Astrocyte (in vitro differentiated cells and primary cell): Measurements from ENCODE around the gene CCDC12.

Experiments used
- EZH2 ChIP-seq: IDR thresholded peaks from 2 replicates; pipeline ENCODE4 v1.6.1; 2012; ENCODE audit warnings: mild to moderate bottlenecking, low read length, inconsistent platforms; ENCODE audit not compliant: insufficient read depth
- TF ChIP-seq, protein P1 (sequence below): IDR thresholded peaks from 2 replicates; pipeline ENCODE4 v1.5.1; 2011; ENCODE audit warnings: low read depth, mild to moderate bottlenecking, inconsistent platforms, low read length, moderate library complexity; ENCODE audit not compliant: insufficient read depth

- TF ChIP-seq, protein P1, sequence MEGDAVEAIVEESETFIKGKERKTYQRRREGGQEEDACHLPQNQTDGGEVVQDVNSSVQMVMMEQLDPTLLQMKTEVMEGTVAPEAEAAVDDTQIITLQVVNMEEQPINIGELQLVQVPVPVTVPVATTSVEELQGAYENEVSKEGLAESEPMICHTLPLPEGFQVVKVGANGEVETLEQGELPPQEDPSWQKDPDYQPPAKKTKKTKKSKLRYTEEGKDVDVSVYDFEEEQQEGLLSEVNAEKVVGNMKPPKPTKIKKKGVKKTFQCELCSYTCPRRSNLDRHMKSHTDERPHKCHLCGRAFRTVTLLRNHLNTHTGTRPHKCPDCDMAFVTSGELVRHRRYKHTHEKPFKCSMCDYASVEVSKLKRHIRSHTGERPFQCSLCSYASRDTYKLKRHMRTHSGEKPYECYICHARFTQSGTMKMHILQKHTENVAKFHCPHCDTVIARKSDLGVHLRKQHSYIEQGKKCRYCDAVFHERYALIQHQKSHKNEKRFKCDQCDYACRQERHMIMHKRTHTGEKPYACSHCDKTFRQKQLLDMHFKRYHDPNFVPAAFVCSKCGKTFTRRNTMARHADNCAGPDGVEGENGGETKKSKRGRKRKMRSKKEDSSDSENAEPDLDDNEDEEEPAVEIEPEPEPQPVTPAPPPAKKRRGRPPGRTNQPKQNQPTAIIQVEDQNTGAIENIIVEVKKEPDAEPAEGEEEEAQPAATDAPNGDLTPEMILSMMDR, result no peak
- no peak for TF ChIP-seq EZH2
Measured at GRCh38 chr3:46972396-46972795, 4.1 kb downstream of the CCDC12 start.
